Measurements from ENCODE around the gene MDM2. TPM values are rescaled to one million over a fixed set of nuclear protein-coding genes. Genes with fewer than 3 reads are reported as not detected.
A peak's percentile ranks its signal among the peaks of the same experiment; 100 is the strongest.

Gene MDM2
- total RNA-seq = 100 to 1,000 TPM; 114 to 119 TPM

DNA sequence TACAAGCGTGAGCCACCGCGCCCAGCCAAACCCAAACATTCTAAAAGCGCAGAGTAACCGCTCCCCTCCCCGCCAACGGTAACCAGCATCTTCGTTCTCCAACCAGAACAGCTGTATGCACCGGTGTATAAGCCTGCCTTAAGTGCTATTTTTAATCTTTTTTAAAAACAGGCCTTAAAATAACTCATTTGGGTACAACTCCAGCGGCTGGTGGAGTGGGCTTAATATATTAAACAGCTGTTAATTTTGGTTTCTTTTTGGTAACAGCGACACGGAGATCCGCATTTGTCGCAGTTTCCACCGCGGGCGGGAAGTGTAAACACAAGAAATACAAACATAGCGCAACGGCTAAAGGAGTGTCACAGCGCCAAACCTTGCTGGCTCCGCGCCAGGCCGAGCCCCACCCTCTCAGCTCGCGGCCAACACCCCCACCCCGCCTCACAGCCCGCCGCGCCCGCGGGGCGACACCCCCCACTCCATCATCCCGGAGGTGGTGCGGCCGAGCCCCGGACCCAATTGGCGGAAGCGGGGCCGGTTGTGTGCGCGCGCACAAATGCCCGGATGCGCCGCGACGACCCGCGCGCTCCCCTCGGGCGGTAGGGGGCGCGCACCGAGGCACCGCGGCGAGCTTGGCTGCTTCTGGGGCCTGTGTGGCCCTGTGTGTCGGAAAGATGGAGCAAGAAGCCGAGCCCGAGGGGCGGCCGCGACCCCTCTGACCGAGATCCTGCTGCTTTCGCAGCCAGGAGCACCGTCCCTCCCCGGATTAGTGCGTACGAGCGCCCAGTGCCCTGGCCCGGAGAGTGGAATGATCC, at the start of gene MDM2:
MDM2 (plus strand) TSS at position 602 of the 812 bp plus-strand sequence. CDS start 301 bp downstream, outside the sequence.
- H3K9me3 Mint-ChIP-seq (ENCODE audit: low read depth) = no peaks in the 10 kb centered on the region
- POLR2A ChIA-PET = interaction anchor here (0.8 to 1.2 kb wide), 2 partner anchors 11 to 567 kb away, joined by 3 read pairs; no protein-coding TSS in a partner anchor
- intact Hi-C loops (cut with DNase I, micrococcal nuclease) = loop anchor here (1.0 to 10.0 kb wide), 11 partner anchors 20 to 475 kb away; partner anchors contain the start of genes MDM1 (in 2 of the 2), NUP107 (in 2 of the 2), RAP1B (in 2 of the 2) and SLC35E3 (in 2 of the 2)
- peak within 1 kb of the TSS; percentile 88 for H3K4me3 Mint-ChIP-seq
- H3K36me3 Mint-ChIP-seq (ENCODE audit: low read depth) = peaks cover 37% of the 10 kb centered on the region
- peaks cover 34% of the 10 kb centered on the region for H3K4me1 Mint-ChIP-seq
- ATAC-seq (peak; percentile 89), DNase-seq (peak; percentile 96)
- H3K27ac Mint-ChIP-seq = peak within 1 kb of the TSS; percentile 99
- CTCF ChIA-PET = interaction anchor here (0.6 to 3.1 kb wide), 8 partner anchors 10 to 119 kb away, joined by 3 to 18 read pairs (median 9); partner anchors contain the start of gene SLC35E3
- H3K27me3 Mint-ChIP-seq = no peaks in the 10 kb centered on the region

DNA sequence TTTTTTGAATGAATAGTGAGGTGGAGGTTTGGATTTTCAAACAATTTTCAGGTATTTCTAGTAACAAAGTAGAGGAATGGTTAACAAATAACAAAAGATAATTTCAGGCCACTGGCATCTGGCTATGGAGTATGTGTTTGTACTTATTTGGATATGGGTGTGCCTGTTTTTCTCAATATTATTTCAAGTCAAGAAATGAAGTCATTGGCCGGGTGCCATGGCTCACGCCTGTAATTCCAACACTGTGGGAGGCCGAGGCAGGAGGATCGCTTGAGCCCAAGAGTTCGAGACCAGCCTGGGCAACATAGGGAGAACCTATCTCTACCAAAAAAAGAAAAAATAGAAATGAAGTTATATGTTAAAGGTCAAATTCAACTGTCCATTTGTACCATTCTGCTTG, 48.1 kb upstream of the MDM2 start:
- ChIA-PET CTCF (no interaction called here), POLR2A (no interaction called here)
- no peak for DNase-seq
- Mint-ChIP-seq H3K4me3 (no peak overlapping the region), H3K27me3 (no peaks in the 10 kb centered on the region), H3K27ac (no peak overlapping the region), H3K36me3 (ENCODE audit: low read depth) (peaks cover 34% of the 10 kb centered on the region), H3K4me1 (no peaks in the 10 kb centered on the region), H3K9me3 (ENCODE audit: low read depth) (no peaks in the 10 kb centered on the region)
- ATAC-seq = no peak
- intact Hi-C loops (cut with DNase I, micrococcal nuclease) = no loop called here

DNA sequence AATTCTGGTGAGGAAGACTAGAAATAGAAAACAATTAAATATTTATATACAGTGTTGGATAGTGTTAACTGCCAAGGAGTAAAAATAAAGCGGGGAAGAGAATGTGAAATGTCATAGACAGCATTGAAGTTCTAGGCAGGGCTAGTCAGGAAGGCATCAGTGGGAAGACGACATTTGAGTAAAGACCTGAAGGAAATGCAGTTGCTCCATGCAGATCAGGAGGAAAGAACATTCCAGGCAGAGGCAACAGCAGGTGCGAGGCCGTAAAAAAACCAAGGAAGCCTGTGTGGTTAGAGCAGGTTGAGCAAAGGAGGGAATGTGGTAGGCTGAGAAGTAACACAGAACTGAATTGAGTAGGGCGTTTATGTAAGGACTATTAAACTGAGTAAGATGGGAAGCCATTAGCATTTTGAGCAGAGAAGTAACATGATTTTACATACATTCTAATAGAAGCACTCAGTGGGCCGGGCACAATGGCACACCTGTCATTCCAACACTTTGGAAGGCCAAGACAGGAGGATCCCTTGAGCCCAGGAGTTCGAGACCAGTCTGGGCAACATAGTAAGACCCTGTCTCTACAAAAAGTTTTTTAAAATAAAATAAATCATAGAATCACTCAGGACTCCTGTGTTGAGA, 47.1 kb upstream of the MDM2 start:
- POLR2A ChIA-PET = no interaction called here

DNA sequence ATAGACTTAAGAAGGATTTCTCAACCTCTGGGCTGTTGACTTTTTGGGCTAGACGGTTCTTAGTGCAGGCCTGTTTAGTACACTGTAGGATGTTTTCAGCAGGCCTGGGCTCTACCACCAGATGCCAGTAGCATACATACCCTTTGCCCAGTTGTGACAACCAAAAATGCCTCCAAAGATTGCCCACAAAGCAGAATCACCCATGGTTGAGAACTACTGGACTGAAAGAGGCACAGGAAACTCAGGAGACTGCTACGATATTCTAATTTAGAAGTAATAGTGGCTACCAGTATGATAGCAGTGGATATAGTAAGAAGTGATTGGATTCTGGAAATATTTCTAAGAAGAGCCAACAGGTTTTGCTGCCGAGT, 46.5 kb upstream of the MDM2 start:
- ChIA-PET POLR2A (no interaction called here), CTCF (no interaction called here)
- intact Hi-C loops (cut with DNase I, micrococcal nuclease) = no loop called here
- DNase-seq = no peak
- H3K27me3 Mint-ChIP-seq = no peaks in the 10 kb centered on the region
- no peak overlapping the region for H3K27ac Mint-ChIP-seq
- H3K4me3 Mint-ChIP-seq = no peak overlapping the region
- no peaks in the 10 kb centered on the region for H3K4me1 Mint-ChIP-seq
- no peak for ATAC-seq
- H3K9me3 Mint-ChIP-seq (ENCODE audit: low read depth) = no peaks in the 10 kb centered on the region
- peaks cover 23% of the 10 kb centered on the region for H3K36me3 Mint-ChIP-seq (ENCODE audit: low read depth)

More for the DNA sequence above, 47.1 kb upstream of the MDM2 start:
- no peak overlapping the region for H3K4me3 Mint-ChIP-seq
- no peak for ATAC-seq
- intact Hi-C loops (cut with DNase I, micrococcal nuclease) = no loop called here
- no peak for DNase-seq
- H3K9me3 Mint-ChIP-seq (ENCODE audit: low read depth) = no peaks in the 10 kb centered on the region
- H3K27ac Mint-ChIP-seq = no peak overlapping the region
- no peaks in the 10 kb centered on the region for H3K27me3 Mint-ChIP-seq
- H3K4me1 Mint-ChIP-seq = no peaks in the 10 kb centered on the region
- CTCF ChIA-PET = no interaction called here
- H3K36me3 Mint-ChIP-seq (ENCODE audit: low read depth) = peaks cover 28% of the 10 kb centered on the region

DNA sequence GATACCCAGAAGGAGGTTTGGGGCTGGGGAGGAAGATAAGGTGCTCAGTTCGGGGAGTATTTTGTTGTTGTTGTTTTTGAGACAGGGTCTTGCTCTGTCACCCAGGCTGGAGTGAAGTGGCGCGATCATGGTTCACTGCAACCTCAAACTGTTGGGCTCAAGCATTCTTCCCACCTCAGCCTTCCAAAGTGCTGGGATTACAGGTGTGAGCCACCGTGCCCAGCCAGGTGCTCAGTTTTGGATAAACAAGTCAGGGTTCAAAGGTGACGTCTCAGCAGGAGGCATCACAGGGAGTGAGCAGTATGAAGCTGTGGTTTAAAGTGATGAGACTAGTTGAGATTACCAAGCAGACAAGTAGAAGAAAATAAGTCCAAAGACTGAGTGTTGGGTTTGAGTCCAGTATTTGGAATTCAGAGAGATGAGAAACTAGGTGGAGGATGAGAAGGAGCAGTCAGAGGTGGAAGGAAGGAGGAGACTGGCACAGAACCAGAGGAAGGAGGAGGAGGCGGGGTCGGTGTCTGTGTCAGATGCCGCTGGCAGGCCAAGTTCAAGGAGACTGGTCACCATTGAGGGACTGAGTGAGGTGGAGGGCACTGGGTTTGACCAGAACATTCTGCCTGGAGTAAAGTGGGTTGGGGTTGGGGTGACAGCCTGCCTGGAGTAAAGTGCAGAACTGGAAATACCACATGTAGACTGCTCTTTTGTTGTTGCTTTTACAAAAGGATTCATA, 45.9 kb upstream of the MDM2 start:
- no peak for ATAC-seq
- Mint-ChIP-seq H3K4me3 (no peak overlapping the region), H3K36me3 (ENCODE audit: low read depth) (peaks cover 22% of the 10 kb centered on the region), H3K27me3 (no peaks in the 10 kb centered on the region), H3K27ac (no peak overlapping the region), H3K4me1 (no peaks in the 10 kb centered on the region), H3K9me3 (ENCODE audit: low read depth) (no peaks in the 10 kb centered on the region)
- POLR2A ChIA-PET = no interaction called here
- DNase-seq = no peak
- intact Hi-C loops (cut with DNase I, micrococcal nuclease) = no loop called here
- CTCF ChIA-PET = no interaction called here

DNA sequence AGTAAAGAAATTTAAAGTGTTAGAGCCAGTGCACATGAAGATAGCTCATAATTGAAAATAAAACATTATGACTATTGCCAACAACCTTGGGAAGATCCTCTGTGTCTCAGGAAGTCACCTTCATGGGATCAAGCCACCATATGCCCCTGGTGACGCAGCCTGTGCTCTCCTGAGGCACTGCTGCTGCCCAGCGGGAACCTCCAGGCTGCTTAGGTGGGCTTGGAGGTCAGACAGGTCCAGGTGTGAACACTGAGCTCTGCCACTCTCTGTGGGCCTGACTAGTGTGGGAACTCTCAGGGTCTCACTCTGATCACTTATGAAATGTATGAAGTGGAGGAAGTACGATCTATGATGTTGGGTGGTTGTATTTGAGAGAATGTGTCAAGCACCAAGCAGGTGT, 45.3 kb upstream of the MDM2 start:
- H3K36me3 Mint-ChIP-seq (ENCODE audit: low read depth) = peaks cover 22% of the 10 kb centered on the region
- intact Hi-C loops (cut with DNase I, micrococcal nuclease) = no loop called here
- H3K27ac Mint-ChIP-seq = no peak overlapping the region
- no peak overlapping the region for H3K4me3 Mint-ChIP-seq
- no peaks in the 10 kb centered on the region for H3K27me3 Mint-ChIP-seq
- ATAC-seq = no peak
- ChIA-PET POLR2A (no interaction called here), CTCF (no interaction called here)
- H3K9me3 Mint-ChIP-seq (ENCODE audit: low read depth) = no peaks in the 10 kb centered on the region
- H3K4me1 Mint-ChIP-seq = no peaks in the 10 kb centered on the region
- DNase-seq = no peak

DNA sequence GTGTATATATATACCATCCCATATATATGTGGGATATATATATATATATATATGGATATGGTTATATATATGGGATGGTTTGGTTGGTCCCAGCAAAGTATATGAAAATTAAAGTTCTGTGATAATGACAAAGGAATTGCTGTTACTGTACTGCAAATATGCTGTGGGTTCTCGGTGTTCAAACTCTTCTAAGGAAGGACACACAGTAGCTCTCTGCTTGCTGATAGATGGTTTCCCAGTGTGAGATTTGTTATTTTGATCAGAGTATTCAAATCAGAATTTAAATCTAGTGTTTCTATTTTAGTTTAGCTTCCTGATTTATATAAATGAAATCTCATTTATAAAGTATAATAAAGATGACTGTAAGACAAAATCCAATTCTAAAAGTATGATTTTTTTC, 42.3 kb upstream of the MDM2 start:
- POLR2A ChIA-PET = no interaction called here
- DNase-seq (no peak), ATAC-seq (no peak)
- no peak overlapping the region for H3K4me3 Mint-ChIP-seq
- no peaks in the 10 kb centered on the region for H3K27me3 Mint-ChIP-seq
- H3K36me3 Mint-ChIP-seq (ENCODE audit: low read depth) = peaks cover 17% of the 10 kb centered on the region
- no peaks in the 10 kb centered on the region for H3K4me1 Mint-ChIP-seq
- no peaks in the 10 kb centered on the region for H3K9me3 Mint-ChIP-seq (ENCODE audit: low read depth)
- H3K27ac Mint-ChIP-seq = no peak overlapping the region
- intact Hi-C loops (cut with DNase I, micrococcal nuclease) = no loop called here
- CTCF ChIA-PET = no interaction called here

DNA sequence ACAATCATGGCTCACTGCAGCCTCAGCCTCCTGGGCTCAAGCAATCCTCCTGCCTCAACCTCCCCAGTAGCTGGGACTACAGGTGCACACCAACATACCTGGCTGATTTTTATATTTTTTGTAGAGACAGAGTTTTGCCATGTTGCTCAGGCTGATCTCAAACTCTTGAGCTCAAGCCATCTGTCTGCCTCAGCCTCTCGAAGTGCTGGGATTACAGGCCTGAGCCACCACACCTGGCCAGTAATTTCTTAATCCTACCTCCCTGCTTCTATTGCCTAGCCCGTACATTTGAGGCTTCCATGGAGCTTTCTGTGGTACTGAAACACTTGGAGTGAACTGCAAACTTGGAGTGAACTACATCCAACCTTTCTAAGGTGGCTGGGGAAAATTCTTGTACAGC, 41.3 kb upstream of the MDM2 start:
- Mint-ChIP-seq H3K4me1 (no peaks in the 10 kb centered on the region), H3K27me3 (no peaks in the 10 kb centered on the region), H3K36me3 (ENCODE audit: low read depth) (peaks cover 12% of the 10 kb centered on the region), H3K4me3 (no peak overlapping the region), H3K9me3 (ENCODE audit: low read depth) (no peaks in the 10 kb centered on the region), H3K27ac (no peak overlapping the region)
- intact Hi-C loops (cut with DNase I, micrococcal nuclease) = no loop called here
- POLR2A ChIA-PET = interaction anchor here (0.6 kb wide), 1 partner anchor 544 kb away, joined by 8 read pairs; no protein-coding TSS in a partner anchor
- CTCF ChIA-PET = no interaction called here
- no peak for DNase-seq
- ATAC-seq = no peak

DNA sequence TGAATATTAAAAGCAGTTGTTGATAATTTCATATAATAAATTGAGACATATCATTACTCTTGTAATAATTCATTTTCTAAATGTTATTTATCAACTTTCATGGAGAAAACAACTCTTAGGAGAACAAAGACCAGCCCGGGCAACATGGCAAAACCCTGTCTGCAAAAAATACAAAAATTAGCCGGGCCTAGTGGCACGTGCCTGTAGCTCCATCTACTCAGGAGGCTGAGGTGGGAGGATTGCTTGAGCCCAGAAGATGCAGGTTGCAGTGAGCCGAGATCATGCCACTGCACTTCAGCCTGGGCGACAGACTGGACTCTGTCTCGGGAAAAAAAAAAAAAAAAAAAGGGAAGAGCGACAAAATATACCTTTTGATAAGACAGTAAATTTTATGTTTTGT, 40.8 kb upstream of the MDM2 start:
- DNase-seq (no peak), ATAC-seq (no peak)
- H3K4me3 Mint-ChIP-seq = no peak overlapping the region
- POLR2A ChIA-PET = no interaction called here
- peaks cover 10% of the 10 kb centered on the region for H3K36me3 Mint-ChIP-seq (ENCODE audit: low read depth)
- no peaks in the 10 kb centered on the region for H3K27me3 Mint-ChIP-seq
- H3K27ac Mint-ChIP-seq = no peak overlapping the region
- intact Hi-C loops (cut with DNase I, micrococcal nuclease) = no loop called here
- CTCF ChIA-PET = no interaction called here
- H3K9me3 Mint-ChIP-seq (ENCODE audit: low read depth) = no peaks in the 10 kb centered on the region
- no peaks in the 10 kb centered on the region for H3K4me1 Mint-ChIP-seq

DNA sequence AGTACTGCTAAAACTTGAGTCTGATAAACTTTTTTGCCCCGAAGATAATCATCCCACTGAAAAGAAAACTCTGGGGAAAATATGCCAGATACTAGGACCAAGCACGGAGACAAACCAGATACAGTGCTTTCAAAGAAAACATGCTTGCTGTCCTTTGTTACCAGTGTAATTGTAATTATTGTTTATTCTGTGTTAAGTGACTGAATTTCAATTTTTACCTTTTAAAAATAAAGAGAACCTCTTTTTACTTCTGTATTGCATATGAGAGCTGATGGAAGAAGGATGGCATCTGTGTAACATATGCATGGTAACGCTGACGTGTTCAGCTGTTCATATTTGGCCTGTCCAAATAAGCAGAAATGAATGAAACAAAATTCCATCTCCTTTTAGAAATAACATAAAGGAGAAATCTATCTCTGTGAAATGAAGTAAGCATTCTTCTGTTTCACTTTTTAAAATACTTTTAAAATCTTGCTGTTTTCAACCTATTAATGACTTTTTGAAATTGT, 39.5 kb upstream of the MDM2 start:
- Mint-ChIP-seq H3K27me3 (no peaks in the 10 kb centered on the region), H3K4me3 (no peak overlapping the region), H3K4me1 (peaks cover 11% of the 10 kb centered on the region), H3K36me3 (ENCODE audit: low read depth) (peaks cover 9% of the 10 kb centered on the region), H3K9me3 (ENCODE audit: low read depth) (no peaks in the 10 kb centered on the region), H3K27ac (no peak overlapping the region)
- intact Hi-C loops (cut with DNase I, micrococcal nuclease) = no loop called here
- ChIA-PET POLR2A (no interaction called here), CTCF (no interaction called here)
- DNase-seq (no peak), ATAC-seq (no peak)

DNA sequence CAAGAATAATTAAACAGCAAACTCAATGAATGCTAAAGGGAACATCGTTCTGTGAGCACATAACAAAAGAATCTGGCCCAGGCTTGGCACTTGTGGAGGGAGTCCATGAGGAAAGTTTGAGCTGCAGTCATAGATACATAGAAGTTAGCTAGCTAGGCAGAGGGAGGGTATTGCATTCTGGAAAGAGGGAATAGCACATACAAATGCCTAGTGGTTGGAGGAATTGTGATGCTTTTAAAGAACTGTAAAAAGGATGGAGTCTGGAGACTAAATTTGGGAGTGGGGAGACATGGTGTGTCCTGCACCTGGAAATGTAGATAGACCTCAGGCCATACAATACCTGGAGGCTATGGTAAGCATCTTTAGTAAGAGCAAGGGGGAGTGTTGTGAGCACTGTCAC, 38.0 kb upstream of the MDM2 start:
- ChIA-PET POLR2A (no interaction called here), CTCF (no interaction called here)
- ATAC-seq (no peak), DNase-seq (no peak)
- Mint-ChIP-seq H3K4me1 (peaks cover 17% of the 10 kb centered on the region), H3K4me3 (no peak overlapping the region), H3K9me3 (ENCODE audit: low read depth) (no peaks in the 10 kb centered on the region), H3K27ac (no peak overlapping the region), H3K36me3 (ENCODE audit: low read depth) (no peaks in the 10 kb centered on the region), H3K27me3 (no peaks in the 10 kb centered on the region)
- intact Hi-C loops (cut with DNase I, micrococcal nuclease) = no loop called here

Data from activated CD4-positive, alpha-beta T cell treated with anti-CD3 and anti-CD28 coated beads for 36 hours (primary cell).